COLO668 (cell line): Measurements from ENCODE around the gene CLIP4.

Experiments used
- DNase-seq: peaks from one replicate; lab custom pipeline; 2025; ENCODE audit not compliant: unreplicated experiment; lab: John Stamatoyannopoulos, UW

Gene CLIP4

DNA sequence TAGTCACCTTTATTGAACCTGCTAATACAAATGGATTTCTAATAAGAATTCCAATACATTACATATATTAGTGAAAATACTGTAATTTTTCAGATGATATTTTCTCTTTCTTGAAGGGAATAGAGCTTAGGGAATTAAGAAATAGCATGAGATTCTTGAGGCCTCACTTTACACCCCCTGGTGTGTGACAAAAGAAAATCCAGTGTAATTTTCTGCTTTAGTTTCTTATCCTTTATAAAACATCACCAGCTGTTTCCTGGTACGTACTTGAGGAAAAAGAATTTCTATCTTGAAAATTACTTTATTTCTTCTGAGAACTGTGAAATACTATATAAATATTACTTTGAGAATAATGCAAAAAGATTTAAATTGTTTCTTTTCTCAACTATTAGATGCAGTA lies 71.6 kb downstream of the CLIP4 start:
- DNase-seq = no peak

DNA sequence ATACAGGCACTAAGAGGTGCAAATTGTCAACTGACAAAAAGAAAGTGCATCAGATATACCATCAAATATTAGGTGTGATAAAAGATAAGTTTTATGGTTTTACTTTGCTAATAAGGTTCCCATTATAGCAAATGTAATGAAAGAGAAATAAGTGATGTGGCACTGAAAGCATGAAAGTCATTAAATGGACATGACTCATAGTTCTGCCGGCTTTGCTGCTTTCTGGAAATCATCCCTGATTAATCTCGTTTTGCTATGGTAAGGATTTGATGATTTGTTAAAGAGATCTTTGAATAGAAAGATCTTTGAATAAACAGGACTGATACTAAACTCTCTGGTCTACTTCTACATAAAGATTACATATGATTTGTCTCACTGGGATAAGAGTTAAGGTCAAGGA lies 72.7 kb downstream of the CLIP4 start:
- DNase-seq = no peak

DNA sequence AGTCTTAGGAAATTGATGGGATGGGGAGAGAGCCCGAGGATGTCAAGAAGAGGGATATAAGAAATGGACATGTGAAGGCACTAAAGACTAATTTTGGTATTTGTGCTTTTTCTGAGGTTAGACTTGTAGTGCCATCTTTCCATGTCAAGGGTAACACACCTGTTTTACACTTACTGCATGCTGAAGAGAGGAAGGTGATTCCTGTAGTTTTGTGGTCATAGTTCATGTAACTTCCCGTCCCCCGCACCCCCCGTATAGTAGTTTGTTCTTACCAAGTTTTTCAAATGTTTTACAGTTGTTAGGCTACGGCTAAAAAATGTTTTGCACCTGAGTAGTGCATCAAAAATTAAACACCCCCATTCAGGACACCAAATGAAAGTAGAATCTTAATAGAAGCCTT lies 73.8 kb downstream of the CLIP4 start:
- DNase-seq = no peak

DNA sequence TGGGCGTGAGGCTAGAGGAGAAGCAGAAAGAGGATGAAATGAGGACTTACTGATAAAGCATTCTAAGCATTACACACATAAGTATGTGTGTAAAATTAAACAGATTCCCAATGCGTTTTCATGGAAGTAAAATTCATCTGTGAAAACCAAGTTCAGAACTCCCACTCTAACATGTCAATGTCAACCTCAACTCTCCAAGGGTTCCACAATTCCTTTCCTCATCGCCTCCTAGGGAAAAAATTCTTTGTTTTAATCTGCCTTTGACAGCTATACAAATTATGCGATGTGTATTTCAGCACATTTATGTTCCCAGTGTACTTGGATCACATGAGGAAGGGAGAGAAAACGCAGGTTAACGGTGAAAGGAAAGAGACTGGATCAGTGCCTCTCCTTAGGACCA lies 76.6 kb downstream of the CLIP4 start:
- DNase-seq = no peak

DNA sequence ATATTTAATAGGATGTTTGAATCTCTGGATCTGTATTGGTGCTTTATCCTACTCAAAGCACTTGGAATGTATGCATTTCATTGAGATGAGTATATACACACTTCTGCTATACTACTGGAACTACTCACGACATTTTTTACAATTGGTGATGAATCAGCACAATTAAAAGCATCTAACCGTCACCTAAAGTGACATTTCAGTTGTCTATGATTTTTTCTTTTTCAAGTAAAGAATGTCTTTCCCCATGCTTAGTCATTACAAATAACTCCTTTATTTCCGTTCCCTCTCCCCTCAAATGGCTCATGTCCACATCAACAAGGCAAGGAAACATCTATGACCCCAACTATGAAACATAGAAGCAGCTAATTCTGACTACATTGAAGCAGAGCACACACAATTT lies 77.3 kb downstream of the CLIP4 start:
- DNase-seq = no peak

DNA sequence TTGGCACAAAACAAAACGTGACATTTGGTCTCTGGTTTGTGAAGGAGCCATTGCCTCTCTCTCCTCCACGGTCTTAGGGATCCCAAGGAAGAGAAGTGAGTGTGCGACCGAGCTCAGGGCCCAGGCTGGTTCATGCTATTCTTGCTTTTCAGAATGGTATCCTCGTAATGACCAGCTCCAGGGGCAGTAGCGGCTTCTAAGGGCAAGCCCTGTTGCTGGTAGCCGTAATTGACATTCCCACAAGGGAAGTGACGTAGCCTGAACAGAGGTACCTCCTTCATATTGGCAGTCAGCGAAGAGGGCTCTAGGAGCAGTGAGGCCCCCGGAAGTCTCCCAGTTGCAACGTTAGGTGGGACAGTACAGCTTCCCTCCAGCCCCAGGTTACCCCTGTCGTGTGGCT lies 77.9 kb downstream of the CLIP4 start:
- no peak for DNase-seq

DNA sequence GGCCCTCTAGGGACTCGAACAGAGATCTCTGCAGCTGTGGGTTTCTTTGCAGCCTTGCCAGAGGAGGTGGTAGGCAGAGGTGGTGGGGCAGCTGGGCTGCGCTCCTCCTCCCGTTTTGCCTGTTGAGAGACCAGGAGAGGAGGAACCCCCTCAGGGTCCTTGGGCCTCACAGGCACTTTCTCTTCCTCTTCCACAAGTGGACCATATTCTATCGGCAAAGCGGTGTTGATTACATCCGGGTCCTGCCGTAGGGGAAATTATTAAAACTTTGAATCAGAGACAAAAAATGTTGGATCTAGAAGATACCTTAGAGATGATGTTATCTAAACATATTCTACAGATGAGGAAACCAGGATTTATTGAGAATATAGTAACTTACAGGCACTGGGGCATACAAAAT lies 78.5 kb downstream of the CLIP4 start:
- no peak for DNase-seq

DNA sequence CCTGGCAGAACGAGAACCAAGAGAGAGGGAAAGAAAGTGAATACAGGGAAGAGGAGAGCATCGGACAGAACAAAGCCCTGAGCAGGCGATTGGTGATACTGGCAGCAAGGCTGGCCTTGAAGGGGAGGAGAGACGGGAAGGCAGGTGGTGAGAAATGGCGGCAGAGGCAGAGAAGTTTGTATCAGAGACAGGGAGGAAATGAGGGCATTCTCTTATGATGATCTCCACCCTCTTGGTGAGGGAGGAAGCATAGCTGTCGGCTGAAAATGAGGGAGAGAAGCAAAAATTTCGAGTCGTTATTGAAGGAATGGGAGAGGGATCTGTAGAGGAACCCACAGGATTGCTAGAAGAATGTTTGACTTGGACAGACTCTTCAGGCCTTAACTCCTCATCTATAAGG lies 80.6 kb downstream of the CLIP4 start:
- no peak for DNase-seq

DNA sequence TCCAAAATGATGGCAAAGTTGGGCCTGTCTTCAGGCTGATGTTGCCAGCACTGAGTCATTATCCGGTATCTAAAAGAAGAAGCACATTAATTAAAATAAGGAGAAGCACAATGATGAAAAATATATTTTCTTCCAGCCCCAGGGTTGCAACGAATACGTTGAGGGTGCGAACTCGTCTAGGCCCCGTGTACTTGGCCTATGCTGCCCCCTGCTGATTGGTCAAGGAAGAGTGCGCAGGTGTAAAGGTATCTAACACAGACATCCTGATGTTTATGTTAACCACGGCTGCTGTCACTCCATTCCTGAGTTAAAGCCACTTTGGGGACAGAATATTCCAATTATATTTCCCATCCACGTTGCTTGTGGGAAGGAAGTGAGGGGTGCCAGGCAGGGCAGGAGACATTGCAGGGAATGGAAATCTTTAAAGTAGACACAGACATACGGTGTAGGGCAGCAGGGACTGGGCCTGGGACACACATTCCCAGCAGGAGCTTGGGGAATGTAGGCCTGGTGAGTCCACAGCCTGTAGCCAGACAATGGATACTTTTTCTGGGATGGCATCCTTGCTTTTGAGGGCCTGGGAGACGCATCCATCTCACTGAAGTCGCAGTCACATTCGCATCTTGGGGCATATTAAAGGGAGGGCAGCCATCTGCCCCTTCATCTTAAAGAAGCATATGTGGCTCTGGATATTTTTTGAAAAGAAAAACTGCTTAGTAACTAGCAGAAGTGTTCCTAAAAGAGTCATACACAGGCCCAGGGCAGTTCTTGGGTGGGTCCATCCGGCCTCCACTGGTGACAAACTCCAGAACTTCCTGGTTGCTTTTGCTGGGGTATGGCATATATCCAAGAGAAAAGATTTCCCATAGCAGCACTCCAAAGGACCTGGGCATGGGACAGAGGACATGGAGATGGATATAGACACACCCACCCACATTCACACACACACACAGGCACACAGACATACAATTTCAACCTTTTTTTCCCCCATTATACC lies 81.9 kb downstream of the CLIP4 start:
- peak; percentile 66 for DNase-seq

DNA sequence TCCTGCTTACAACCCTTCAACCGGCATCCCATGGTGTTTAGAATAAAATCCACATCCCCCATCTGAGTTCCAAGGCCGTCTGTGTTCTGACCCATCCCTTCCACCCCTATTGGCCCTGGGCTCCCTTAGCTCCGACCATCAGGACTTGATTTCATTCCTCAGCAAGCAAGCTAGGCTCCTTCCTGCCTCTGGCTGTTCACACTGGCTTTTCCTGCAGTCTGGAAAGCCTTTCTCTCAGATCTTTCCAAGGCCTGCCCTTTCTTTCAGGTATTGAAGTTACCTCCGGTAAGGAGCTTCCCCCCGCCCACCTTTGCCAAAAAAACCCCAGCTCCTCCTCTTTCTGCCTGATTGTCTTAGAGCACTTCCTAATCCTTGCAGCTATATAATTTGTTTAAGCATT lies 86.8 kb downstream of the CLIP4 start:
- no peak for DNase-seq

DNA sequence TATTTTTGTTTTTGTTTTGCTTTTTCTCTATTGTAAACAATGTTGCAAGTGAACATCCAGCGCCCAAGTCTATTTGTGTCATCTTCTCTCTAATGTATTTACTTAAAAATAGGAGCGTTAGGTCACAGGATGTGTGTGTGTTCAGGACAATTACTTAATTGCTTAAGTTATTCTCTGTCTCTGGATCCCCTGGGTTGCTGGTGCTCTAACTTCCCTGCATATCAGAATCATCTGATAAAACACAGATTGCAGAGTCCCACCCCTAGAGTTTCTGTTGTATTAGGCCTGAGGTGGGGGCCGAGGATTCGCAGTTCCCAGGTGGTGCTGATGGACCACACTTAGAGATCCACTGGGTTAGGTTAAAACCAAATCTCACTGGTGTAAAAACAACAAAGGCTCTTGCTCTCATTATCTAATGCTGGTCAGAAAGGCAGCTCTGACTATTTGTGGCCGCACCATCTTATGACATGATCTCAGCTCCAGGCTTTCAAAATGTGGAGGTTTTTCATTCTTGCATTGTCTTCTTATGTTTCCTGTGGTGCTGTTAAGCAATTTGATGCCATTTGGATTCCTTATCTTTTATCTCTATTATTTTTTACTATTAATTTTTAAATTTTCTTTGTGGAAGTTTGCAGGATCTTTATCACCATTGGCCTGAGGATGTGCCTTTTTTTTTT lies 87.7 kb downstream of the CLIP4 start:
- no peak for DNase-seq

DNA sequence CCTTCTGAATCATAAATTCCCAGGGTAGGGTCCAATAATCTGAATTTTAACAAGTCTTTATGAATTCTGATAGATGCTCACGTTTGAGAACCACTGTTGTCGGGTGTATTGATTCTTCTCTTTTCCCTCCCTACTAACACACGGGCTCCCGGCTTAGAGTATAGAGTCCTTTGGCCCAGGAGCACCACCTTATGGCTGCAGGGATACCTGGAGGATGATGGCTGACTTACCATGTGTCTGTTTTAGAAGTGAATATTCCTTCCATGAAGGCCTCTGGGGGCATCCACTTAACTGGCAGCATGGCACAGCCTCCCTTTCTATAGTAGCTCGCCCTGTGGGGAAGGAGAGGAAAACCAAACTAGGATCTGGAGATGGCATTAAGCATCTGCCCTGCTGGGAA lies 91.7 kb downstream of the CLIP4 start:
- DNase-seq = no peak

DNA sequence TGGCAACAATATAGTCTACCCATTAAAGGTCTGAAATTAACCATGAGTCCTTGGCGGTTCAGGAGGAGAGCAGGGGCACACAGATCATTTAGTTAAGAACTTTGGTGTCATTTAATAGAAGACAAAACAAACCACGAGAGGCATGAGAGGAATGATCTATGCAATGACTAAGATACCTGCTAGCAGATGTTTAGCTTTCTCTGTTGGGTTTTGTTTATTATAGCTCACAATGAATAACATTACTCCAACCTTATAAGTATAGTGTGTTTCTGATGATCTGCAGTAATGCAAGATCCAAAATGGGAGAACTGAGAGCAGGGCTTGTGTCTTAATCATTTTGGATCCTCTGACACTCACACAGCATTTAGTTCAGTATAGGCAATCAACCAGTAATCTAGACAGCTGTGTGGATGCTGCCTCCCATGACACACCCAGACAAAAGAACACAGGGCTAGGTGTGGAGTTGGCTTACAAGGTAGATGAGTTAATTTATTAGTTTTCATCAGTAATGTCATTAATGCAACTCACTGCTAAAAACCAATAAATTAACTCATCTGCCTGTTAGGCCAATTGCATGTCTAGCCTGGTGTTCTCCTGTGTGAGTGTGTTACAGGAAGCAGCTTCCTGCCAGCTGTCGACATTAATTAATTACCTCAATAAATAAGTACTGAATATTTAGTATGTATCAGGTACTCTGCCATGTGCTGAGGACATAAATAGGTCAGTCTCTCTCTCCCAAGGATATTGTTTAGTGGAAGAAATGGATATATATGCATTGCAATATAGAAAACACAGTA lies 92.3 kb downstream of the CLIP4 start:
- no peak for DNase-seq

DNA sequence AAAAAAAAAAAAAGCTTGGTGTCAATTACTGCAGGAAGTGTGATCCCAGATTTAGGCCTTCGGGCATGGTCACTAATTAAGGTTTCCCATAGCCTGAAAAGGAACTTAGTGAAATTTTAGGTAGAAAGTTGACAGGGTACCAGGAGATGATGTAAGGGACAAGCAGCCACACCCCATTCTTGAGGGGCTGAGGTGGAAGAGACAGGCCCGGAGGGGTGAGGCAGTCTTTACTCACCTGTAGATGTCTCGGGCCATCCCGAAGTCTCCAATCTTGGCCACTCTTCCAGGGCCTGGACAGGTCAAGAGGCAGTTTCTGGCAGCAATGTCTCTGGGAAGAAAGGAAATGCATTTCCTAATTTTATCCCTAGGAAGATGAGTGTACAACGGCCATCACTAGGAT lies 94.3 kb downstream of the CLIP4 start:
- DNase-seq = no peak

DNA sequence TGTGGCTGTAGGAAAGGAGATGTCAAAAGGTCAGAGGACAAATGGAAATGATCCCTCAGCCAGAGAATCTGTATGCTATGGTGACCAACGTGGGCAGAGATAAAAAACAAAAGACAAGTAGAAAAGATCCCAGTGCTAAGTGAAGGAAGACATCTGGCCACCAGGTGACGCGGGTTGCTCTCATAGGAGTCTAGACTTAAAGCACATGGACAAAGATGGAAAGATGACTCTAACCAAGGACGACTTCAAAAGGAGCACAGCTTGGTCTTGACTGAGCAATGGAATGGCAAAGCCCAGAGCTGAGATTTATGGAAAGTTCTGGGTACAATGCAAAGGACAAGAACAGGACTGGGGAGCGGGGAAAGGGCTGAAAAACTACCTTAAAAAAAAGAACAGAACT lies 96.8 kb downstream of the CLIP4 start:
- DNase-seq = no peak

DNA sequence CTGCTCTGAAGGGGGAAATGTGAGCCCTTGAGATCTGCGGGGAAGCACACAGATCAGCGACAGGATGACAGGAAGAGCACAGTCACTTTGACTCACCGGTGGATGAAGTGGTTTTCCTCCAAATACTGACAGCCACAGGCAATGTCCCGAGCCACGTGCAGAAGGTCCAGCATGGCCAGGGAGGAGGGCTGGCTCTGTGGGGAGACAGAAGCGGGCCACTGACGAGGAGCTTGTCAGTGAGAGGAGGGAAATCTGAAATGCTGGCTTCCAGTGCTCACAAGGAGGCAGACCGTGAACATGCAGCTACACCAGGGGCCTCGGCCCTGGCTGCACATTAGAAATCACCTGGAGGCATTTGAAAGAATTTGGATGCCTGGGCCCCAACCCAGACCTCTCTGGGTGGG lies 98.7 kb downstream of the CLIP4 start:
- DNase-seq = no peak

DNA sequence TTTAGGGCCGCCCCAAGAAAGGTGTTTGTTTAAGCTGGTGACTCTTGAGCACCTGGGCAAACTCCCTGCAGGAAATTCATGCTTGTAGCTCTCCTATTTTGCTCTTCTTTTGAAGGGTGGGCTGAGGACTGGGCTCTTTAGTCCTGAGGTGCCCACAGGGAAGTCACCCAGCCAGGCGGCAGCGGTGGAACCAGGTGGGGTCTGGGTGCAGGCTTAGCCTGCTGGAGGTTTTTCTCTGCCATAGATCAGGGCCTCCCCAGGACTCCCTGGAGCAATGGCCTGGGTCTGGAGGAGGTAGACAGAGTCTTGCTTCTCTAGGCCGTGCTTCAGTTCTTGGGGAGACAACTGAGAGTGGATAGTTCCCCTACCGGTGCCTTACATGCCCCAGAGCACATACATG lies 99.9 kb downstream of the CLIP4 start:
- no peak for DNase-seq

DNA sequence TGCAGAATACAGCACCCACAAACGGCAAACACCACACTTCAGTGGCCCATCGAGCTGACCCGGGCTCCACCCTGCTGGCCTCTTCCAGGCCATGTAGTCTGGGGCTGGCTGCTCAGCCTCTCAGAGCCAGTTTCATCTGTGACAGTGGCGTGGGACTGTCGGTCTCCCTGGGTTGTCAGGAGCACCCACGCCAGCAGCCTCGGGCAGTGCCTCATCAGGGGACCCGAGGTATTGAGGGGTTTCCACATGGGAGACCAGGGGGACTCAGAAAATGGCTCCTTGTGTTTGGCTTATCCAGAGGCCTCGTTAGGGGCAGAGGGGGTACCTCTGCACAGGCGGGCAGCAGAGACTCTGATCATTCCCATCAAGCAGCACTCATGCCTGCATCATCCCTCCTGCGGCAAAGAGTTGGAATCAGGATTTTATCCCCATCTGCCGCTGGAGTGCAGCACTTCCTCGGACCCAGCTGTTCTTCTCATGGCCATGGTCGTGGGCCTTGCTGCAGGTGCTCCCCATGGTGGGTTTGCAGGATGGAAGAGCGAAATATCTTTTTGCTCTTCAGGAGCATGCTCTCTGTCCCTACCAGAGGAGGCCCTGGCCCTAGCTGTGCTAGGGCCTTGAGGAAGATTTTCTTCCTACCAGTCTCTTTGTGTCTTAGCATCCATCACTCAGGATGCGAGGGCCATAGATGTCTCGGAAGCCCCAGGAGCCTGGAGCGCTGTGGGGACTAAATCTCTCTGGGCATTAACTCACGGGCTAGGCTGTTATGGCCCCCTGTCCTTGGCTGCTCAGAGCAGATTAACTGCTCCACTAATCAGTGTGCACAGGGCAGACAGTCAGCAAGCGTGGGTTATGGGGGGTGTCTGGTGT lies 100.8 kb downstream of the CLIP4 start:
- DNase-seq = no peak

DNA sequence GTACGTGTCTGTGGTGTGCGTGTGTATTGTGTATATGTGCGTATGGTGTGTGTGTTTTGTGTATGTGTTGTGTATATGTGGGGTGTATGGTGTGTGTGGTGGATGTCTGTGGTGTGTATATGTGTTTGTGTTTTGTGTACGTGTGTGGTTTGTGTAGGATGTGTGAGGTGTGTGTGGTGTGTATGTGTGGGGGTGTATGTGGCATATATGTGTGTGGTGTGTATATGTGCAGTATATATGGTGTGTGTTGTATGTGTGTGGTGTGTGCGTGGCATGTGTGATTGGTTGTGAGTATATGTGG lies 101.3 kb downstream of the CLIP4 start:
- DNase-seq = no peak

DNA sequence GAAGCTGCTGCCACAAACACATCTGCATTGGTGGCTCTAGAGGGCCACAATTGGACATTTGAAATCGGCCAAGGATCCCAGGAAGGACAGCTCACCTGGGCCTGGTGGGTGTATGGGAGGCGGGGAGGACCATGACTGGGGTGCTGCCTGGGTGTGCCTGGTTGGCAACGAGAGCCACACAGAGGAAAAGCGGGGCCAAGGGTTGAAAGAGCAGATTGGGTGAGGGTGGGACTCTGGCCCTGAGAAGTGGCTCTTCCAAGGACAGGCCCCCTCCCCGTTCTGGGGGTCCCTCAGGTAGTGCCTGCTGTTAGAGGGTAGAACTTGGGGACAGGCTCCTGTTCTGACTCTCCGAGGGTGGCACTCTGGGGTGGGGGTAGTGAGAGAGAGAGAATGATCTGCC lies 102.9 kb downstream of the CLIP4 start:
- no peak for DNase-seq

DNA sequence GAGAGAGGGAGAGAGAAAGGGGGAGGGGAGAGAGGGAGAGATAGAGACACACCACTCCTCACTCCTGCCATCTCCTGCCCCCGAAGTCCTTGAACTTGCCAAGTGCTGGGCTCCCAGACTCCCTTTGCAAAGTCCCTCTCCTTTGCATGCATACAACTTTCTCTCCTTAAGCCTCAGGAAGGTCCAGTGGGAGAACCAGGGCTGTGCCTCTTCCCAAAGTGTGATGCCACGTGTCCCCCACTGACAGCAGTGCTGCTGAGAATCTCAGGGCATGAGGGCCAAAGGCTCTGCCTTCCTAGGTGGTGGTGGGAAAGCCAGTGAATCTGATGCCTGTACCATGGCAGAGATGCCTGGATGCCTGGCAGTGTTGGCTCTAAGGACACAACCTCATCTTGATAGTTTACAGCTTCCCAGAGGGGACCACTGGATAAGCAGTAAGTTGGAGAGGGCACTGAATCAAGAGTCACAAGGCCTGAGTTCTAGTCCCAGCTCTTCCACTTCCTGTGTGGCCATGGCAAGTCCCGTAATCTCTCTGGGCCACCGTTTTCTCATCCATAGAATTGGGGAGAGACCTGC lies 103.4 kb downstream of the CLIP4 start:
- no peak for DNase-seq
